DOHH2 (cell line): ENCODE results near the gene IGF1R.

ENCODE experiments used
- H3F3A ChIP-seq: fragments of 200-600 bp; sonication (generic), shearing (Covaris generic); 2 replicates; pipeline ENCODE4 v1.6.0; 2016; ENCODE audit warnings: antibody characterized with exemption, mild to moderate bottlenecking; ENCODE audit not compliant: control insufficient read depth, insufficient read depth
- H3K27ac ChIP-seq: fragments of 200-600 bp; sonication (generic); 2 replicates; pipeline ENCODE4 v1.5.1; 2014; ENCODE audit warnings: low read depth, mild to moderate bottlenecking, low read length, moderate library complexity
- H3K27me3 ChIP-seq: fragments of 200-600 bp; sonication (generic); 2 replicates; pipeline ENCODE4 v1.6.1; 2014; ENCODE audit warnings: mild to moderate bottlenecking, low read length, mixed read lengths; ENCODE audit not compliant: control insufficient read depth
- H3K36me3 ChIP-seq: fragments of 200-600 bp; sonication (generic); 2 replicates; pipeline ENCODE4 v1.6.1; 2014; ENCODE audit warnings: mild to moderate bottlenecking, low read length, moderate library complexity, mixed read lengths; ENCODE audit not compliant: control insufficient read depth
- H3K4me1 ChIP-seq: fragments of 200-600 bp; sonication (generic); 2 replicates; pipeline ENCODE4 v1.6.1; 2014; ENCODE audit warnings: mild to moderate bottlenecking, low read length, mixed read lengths; ENCODE audit not compliant: control insufficient read depth
- H3K4me2 ChIP-seq: fragments of 200-600 bp; sonication (generic); 2 replicates; pipeline ENCODE4 v1.6.0; 2014; ENCODE audit warnings: mild to moderate bottlenecking, low read length, moderate library complexity
- H3K4me3 ChIP-seq: fragments of 200-600 bp; sonication (generic); 2 replicates; pipeline ENCODE4 v1.5.1; 2014; ENCODE audit warnings: mild to moderate bottlenecking, low read length, mixed read lengths
- H3K79me2 ChIP-seq: fragments of 200-600 bp; sonication (generic); 2 replicates; pipeline ENCODE4 v1.6.1; 2014; ENCODE audit warnings: mild to moderate bottlenecking, low read length, mixed read lengths; ENCODE audit not compliant: control insufficient read depth
- H3K9me2 ChIP-seq: fragments of 200-600 bp; sonication (generic); replicated peaks from 2 replicates; pipeline ENCODE4 v1.6.1; 2014; ENCODE audit warnings: mild to moderate bottlenecking, low read length, mixed read lengths; ENCODE audit not compliant: control insufficient read depth
- H3K9me3 ChIP-seq: fragments of 200-600 bp; sonication (generic); 2 replicates; pipeline ENCODE4 v1.6.1; 2014; ENCODE audit warnings: antibody characterized with exemption, low read length, mixed read lengths; ENCODE audit not compliant: control insufficient read depth, insufficient read depth
- H4K20me1 ChIP-seq: fragments of 200-600 bp; sonication (generic); 2 replicates; pipeline ENCODE4 v1.6.0; 2014; ENCODE audit warnings: low read depth, mild to moderate bottlenecking, antibody characterized with exemption, low read length, moderate library complexity; ENCODE audit not compliant: control insufficient read depth, insufficient read depth
- EZH2phosphoT487 ChIP-seq: fragments of 200-600 bp; sonication (generic); IDR thresholded peaks from 2 replicates; pipeline ENCODE4 v1.6.1; 2017; ENCODE audit warnings: borderline replicate concordance, mild to moderate bottlenecking, antibody characterized with exemption, low read length, moderate library complexity, mixed read lengths
- TF ChIP-seq, protein P1 (sequence below): fragments of 200-600 bp; sonication (generic); IDR thresholded peaks from one replicate; pipeline ENCODE4 v1.5.1; 2014; ENCODE audit warnings: antibody characterized with exemption, mild to moderate bottlenecking, low read depth, low read length; ENCODE audit not compliant: poor library complexity, severe bottlenecking

The IGF1R gene

GRCh38 chr15:98684436-98684835 lies 36.1 kb downstream of the IGF1R start:
- H4K20me1 ChIP-seq = 0 out of 2 replicates have a peak, but pooled peaks cover 13% of the 10 kb centered on the region
- H3K9me3 ChIP-seq = no peaks in the 10 kb centered on the region
- H3K4me3 ChIP-seq = no peak overlapping the region
- H3K9me2 ChIP-seq = no peaks in the 10 kb centered on the region
- peaks cover 2% of the 10 kb centered on the region for H3K79me2 ChIP-seq
- H3K36me3 ChIP-seq = no peaks in the 10 kb centered on the region
- TF ChIP-seq, protein P1, sequence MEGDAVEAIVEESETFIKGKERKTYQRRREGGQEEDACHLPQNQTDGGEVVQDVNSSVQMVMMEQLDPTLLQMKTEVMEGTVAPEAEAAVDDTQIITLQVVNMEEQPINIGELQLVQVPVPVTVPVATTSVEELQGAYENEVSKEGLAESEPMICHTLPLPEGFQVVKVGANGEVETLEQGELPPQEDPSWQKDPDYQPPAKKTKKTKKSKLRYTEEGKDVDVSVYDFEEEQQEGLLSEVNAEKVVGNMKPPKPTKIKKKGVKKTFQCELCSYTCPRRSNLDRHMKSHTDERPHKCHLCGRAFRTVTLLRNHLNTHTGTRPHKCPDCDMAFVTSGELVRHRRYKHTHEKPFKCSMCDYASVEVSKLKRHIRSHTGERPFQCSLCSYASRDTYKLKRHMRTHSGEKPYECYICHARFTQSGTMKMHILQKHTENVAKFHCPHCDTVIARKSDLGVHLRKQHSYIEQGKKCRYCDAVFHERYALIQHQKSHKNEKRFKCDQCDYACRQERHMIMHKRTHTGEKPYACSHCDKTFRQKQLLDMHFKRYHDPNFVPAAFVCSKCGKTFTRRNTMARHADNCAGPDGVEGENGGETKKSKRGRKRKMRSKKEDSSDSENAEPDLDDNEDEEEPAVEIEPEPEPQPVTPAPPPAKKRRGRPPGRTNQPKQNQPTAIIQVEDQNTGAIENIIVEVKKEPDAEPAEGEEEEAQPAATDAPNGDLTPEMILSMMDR = no peak
- TF ChIP-seq EZH2phosphoT487 = no peak
- no peaks in the 10 kb centered on the region for H3F3A ChIP-seq
- no peak overlapping the region for H3K4me2 ChIP-seq
- H3K4me1 ChIP-seq = no peaks in the 10 kb centered on the region
- no peak overlapping the region for H3K27ac ChIP-seq
- no peaks in the 10 kb centered on the region for H3K27me3 ChIP-seq

DNA sequence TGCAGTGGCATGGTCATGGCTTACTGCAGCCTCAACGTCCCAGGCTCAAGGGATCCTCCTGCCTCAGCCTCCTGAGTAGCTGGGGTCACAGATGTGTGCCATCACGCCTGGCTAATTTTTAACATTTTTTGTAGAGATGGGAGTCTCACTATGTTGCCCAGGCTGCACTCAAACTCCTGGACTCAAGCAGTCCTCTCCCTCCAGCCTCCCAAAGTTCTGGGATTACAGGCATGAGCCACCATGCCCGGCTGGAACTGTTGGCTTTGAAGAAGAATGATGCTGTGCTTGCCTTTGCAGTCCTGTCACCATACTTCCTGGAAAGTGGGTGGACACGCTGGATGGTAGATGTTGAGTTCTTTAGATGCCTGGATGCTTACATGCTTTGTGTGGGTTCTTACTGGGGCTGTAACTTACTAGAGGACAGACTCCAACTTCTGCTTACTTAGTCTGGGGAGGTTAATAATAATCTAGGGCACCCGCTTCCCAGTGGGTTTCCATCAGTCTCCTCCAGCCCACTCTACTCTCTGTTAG lies 36.7 kb downstream of the IGF1R start:
- Histone ChIP-seq H3K27ac (no peak overlapping the region), H3F3A (no peaks in the 10 kb centered on the region), H3K4me3 (no peak overlapping the region), H4K20me1 (0 out of 2 replicates have a peak, but pooled peaks cover 13% of the 10 kb centered on the region), H3K79me2 (peaks cover 5% of the 10 kb centered on the region), H3K9me2 (no peaks in the 10 kb centered on the region), H3K4me2 (no peak overlapping the region), H3K9me3 (no peaks in the 10 kb centered on the region), H3K36me3 (no peaks in the 10 kb centered on the region), H3K27me3 (no peaks in the 10 kb centered on the region), H3K4me1 (no peaks in the 10 kb centered on the region)
- TF ChIP-seq, protein P1 = no peak
- no peak for TF ChIP-seq EZH2phosphoT487

GRCh38 chr15:98686983-98687382 lies 38.6 kb downstream of the IGF1R start:
- Histone ChIP-seq H3K4me2 (no peak overlapping the region), H3K27ac (no peak overlapping the region), H4K20me1 (0 out of 2 replicates have a peak, but pooled peaks cover 13% of the 10 kb centered on the region), H3K79me2 (peaks cover 2% of the 10 kb centered on the region; the same call in 1 of the 2 replicates), H3K4me1 (no peaks in the 10 kb centered on the region), H3K4me3 (no peak overlapping the region), H3K9me2 (no peaks in the 10 kb centered on the region), H3K27me3 (no peaks in the 10 kb centered on the region), H3K9me3 (no peaks in the 10 kb centered on the region), H3F3A (no peaks in the 10 kb centered on the region), H3K36me3 (no peaks in the 10 kb centered on the region)
- TF ChIP-seq EZH2phosphoT487 = no peak
- TF ChIP-seq, protein P1 = no peak
